ENCODE data around the gene ATP10A. TPM values are rescaled to one million over a fixed set of nuclear protein-coding genes. Genes with fewer than 3 reads are reported as not detected.
A peak's percentile ranks its signal among the peaks of the same experiment; 100 is the strongest.

ATP10A gene
- total RNA-seq, 4 donors from 2014 or later = 1.6 to 8.2 (median 3.7) TPM

DNA sequence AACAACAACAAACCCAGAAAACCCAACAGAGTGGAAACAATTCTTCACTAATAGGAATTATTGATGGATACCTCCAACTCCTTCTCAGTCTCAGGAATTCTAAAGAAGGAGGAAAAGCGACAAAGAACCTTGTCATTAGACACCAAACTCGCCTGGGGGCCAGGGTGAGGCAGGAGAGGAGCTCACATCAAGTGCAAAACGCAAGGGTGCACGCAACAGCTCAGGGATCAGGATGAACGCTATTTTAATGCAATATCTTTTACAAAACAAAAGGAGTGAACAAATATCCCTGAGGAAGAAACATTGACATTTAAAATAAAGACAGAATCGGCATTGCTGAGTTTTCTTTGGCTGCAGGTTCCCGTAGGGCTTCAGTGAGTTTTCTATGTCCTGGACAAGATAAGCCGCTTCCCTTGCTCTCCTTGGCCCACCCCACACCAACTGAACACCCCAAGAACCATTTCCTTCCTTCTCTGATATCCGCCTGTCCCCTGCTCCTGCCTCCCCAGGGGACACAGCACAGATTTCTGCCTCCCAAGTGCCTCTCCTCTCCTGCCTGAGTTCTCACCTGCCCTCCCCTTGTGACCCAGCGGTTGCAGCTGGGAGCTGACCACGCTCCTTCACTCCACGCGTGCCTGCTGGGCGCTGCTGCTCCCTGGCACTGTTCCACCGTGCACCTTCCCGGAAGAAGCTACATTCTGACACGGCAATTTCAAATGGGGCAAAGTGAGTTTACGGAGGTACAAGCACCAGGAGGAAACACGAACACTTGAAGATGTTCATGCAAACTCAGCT lies 63.0 kb downstream of the ATP10A start:
- DNase-seq (ENCODE audit: low spot score in 2 of 2) = peak in 1 of 2 donors; percentile 72
- intact Hi-C loops (cut with DNase I; ENCODE audit: low total_unique reads) = no loop called here
- WGBS, 2 donors = 62 to 63% methylated on average over 19 of the region's 19 CpGs
- no peak overlapping the region for H3K4me3 ChIP-seq (ENCODE audit: low read depth, poor library complexity, severe bottlenecking)
- TF ChIP-seq POLR2A (IDR thresholded peaks at IDR 0.05) (no peak), CTCF (IDR thresholded peaks at IDR 0.05) (no peak)

DNA sequence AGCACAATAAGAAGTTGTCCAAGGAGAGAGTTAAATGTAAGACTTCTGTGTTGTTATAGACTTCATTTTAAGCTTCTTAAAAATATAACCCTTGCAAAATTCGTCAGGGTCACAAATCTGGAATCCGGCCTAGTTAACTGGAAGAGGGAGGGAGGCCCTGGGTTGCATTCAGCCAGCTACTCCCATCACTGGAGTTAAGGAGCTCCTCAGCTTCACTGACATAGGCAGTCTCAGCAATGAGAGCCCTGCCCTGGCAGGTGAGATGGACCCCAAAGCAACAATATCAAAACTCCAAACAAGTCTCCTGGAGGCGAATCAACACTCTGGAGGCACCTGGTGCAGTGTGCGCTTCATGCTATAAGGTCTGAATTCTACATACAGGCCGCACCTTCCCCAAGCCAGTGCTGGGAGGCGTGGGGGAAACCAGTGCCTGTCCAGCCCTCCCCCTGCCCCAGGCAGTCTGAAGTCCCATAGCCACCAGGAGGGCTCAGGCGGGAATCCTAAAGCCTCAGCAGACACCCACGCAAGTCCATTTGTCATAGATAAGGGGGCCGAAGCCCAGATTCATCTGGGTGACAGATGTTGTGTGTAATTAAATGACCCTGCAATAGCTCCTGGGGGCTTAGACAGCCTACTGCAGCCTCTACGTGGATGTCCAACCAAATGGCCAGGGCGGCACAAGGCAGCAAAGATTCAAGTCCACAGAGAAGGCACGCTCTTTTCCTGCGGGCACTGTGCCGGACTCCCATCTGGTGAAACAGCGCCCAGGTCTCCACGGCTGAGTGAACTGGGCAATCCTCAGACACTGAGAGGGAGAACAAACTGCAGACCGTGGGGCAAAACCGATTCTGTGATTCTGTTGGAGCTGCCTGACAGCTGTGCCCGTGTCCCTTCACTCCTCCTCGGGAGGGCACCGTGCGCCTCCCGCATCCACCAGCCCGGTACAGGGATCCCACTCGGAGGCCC lies 64.9 kb downstream of the ATP10A start:
- 65 to 81% methylated on average over 25 of the region's 25 CpGs for WGBS, 2 donors
- intact Hi-C loops (cut with DNase I; ENCODE audit: low total_unique reads) = no loop called here
- TF ChIP-seq POLR2A (IDR thresholded peaks at IDR 0.05) (no peak), CTCF (IDR thresholded peaks at IDR 0.05) (no peak)
- peak in 1 of 2 donors; percentile 83 for DNase-seq (ENCODE audit: low spot score in 2 of 2)
- no peak overlapping the region for H3K4me3 ChIP-seq (ENCODE audit: low read depth, poor library complexity, severe bottlenecking)

DNA sequence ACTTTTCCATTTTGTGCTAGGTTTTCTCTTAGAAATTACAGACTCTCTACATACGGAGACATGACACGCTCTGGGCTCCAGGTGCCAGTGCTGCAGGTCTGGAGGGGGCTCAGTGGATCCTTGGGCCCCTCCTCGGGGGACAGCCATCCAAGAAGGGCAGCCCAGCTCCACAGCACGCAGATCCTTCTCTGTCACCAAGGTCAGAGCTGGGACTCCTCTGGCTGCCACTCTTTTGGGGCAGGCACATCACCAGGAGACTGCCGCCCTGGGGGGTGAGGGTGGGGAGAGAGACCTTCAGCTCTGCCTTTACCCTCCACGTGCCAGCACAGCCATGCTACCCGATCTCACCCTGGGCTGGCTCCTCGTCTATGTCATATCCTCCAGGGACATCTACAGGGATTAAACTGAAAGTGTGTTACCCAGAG lies 65.6 kb downstream of the ATP10A start:
- 40 to 48% methylated on average over 7 to 8 of the region's 8 CpGs for WGBS, 2 donors
- DNase-seq (ENCODE audit: low spot score in 2 of 2) = peak in 1 of 2 donors; percentile 83
- no peak overlapping the region for H3K4me3 ChIP-seq (ENCODE audit: low read depth, poor library complexity, severe bottlenecking)
- no peak for TF ChIP-seq POLR2A (IDR thresholded peaks at IDR 0.05)
- no peak for TF ChIP-seq CTCF (IDR thresholded peaks at IDR 0.05)
- intact Hi-C loops (cut with DNase I; ENCODE audit: low total_unique reads) = no loop called here

DNA sequence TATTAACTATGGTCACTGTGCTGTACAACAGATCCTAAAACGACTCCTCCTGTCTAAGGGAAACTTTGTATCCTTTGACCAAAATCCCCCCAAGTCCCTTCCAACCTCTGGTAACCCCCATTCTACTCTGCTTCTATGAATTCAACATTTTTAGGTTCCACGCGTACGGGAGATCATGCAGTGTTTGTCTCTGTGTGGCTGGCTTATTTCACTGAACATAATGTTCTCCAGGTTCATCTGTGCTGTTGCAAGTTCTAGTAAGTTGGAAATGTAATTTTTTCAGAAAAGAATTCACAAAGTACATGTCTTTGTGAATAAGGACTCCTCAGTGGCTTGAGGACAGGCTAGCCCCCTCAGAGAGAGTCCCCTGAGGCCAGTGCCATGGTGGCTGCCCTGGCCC lies 66.1 kb downstream of the ATP10A start:
- H3K4me3 ChIP-seq (ENCODE audit: low read depth, poor library complexity, severe bottlenecking) = no peak overlapping the region
- DNase-seq (ENCODE audit: low spot score in 2 of 2) = no peak
- TF ChIP-seq POLR2A (IDR thresholded peaks at IDR 0.05) (no peak), CTCF (IDR thresholded peaks at IDR 0.05) (no peak)
- intact Hi-C loops (cut with DNase I; ENCODE audit: low total_unique reads) = no loop called here
- 61 to 71% methylated on average over 4 of the region's 4 CpGs for WGBS, 2 donors

DNA sequence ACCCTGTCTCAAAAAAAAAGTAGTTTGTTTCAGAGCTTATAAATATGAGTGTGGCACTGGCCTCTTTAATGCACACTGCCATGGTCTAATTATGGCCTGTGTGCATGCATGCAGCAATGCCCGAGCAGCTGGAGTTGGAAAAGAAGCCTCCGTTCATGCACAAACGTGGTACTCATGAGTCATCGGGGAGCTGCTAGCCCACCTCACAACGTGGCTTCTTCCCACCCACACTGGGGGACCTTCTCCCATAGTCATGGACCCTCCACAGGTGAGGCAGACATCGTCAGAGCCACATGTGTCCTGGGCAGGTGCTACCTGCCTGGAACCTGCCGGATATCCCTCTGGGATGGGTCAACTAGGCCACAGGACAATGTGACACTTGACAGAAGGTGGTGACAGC lies 66.7 kb downstream of the ATP10A start:
- WGBS, 2 donors = 73 to 74% methylated on average over 7 of the region's 7 CpGs

More for the DNA sequence above, 66.7 kb downstream of the ATP10A start:
- DNase-seq (ENCODE audit: low spot score in 2 of 2) = no peak
- no peak overlapping the region for H3K4me3 ChIP-seq (ENCODE audit: low read depth, poor library complexity, severe bottlenecking)
- intact Hi-C loops (cut with DNase I; ENCODE audit: low total_unique reads) = no loop called here
- TF ChIP-seq POLR2A (IDR thresholded peaks at IDR 0.05) (no peak), CTCF (IDR thresholded peaks at IDR 0.05) (no peak)
